IPS-18a (cell line): ENCODE results near the gene TSPAN5.

ENCODE experiments used
- H3K27ac ChIP-seq: one replicate; pipeline ENCODE4 v1.5.1; 2013; ENCODE audit warnings: low read length
- H3K27me3 ChIP-seq: one replicate; pipeline ENCODE4 v1.6.1; 2013; ENCODE audit warnings: mild to moderate bottlenecking, low read length; ENCODE audit not compliant: control insufficient read depth, insufficient read depth
- H3K36me3 ChIP-seq: one replicate; pipeline ENCODE4 v1.6.1; 2013; ENCODE audit warnings: low read depth, low read length; ENCODE audit not compliant: control insufficient read depth
- H3K4me1 ChIP-seq: one replicate; pipeline ENCODE4 v1.6.1; 2013; ENCODE audit warnings: low read depth, low read length; ENCODE audit not compliant: control insufficient read depth
- H3K4me3 ChIP-seq: one replicate; pipeline ENCODE4 v1.5.1; 2013; ENCODE audit warnings: low read length
- H3K9ac ChIP-seq: one replicate; pipeline ENCODE4 v1.6.1; 2013; ENCODE audit warnings: mild to moderate bottlenecking, low read length, moderate library complexity
- H3K9me3 ChIP-seq: one replicate; pipeline ENCODE4 v1.6.1; 2013; ENCODE audit warnings: low read depth, low read length; ENCODE audit not compliant: control insufficient read depth

TSPAN5 gene

DNA sequence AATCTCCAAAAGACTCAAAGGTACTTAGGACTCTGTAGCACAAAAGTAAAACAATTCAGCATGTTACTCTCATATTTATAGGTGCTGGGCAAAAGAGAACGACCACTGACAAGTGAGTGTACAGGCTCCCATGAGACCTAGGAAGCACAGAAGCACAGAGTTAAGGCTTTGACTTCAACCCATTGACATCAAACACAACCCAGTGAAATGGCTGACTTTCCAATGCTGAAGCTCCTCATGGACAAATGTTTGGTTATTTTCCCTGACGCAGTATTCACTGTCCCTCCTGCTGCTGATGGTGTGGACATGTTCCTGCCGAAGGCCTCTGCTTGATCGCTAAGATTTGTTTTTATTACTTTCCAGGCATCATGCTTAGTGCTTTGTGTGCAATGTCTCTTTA is 148.7 kb downstream of the TSPAN5 start:
- Histone ChIP-seq H3K27me3 (no peaks in the 10 kb centered on the region), H3K4me3 (no peak overlapping the region), H3K27ac (no peak overlapping the region), H3K9me3 (no peaks in the 10 kb centered on the region), H3K4me1 (peaks cover 12% of the 10 kb centered on the region), H3K9ac (no peak overlapping the region), H3K36me3 (no peaks in the 10 kb centered on the region)

DNA sequence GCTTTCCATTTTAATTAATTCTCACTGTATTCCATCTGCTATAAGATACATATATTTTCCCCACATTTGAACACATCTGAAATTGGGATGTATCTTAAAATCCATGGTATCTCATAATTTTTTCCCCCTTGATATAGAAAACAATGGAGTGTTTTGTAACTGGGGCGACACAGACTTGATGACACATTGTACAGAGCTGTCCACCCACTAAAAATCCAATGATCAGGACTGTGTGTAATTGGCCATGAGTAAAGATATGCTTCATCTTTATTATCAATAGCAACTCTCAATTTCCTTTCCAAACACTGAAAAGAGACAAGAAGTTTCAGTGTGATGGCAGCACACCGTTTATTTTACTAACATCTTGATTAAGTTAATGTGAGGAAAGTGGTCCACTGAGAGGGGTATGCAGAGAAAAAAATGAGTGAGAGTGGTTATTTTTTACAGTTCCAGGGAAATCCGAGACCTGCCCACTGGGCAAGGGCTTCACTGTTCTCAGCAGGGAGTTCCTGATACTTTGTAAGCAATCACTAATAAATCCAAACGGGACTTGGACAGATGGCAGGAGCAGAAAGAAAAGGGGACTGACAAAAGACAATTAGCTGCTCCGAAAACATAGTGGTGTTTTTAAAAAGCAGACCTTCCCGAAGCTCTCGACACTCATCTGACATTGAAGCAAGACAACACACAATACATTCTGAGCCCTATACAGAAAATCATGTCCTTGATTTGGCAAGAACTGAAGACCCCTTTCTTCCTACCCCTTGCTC is 149.4 kb downstream of the TSPAN5 start:
- H3K27me3 ChIP-seq: no peaks in the 10 kb centered on the region
- peaks cover 8% of the 10 kb centered on the region for H3K4me1 ChIP-seq
- H3K4me3 ChIP-seq: no peak overlapping the region
- H3K36me3 ChIP-seq: no peaks in the 10 kb centered on the region
- H3K27ac ChIP-seq: no peak overlapping the region
- no peaks in the 10 kb centered on the region for H3K9me3 ChIP-seq
- H3K9ac ChIP-seq: no peak overlapping the region

DNA sequence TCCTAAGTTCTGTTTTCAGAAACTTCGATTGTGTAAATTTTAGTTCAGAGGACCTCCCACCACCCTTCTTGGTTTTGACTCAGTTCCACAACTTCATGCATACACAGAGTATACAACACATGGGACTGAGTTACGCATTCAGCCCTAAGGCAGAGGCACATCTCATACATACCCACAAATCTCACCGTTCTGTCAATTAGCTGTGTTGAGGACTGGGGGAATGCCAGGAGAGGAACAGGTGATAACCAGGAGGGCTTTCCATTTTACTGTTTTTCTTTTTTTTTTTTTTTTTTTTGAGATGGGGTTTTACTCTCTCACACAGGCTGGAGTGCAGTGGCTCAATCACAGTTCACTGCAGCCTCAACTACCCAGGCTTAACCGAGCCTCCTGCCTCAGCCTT is 150.2 kb downstream of the TSPAN5 start:
- Histone ChIP-seq H3K9ac (no peak overlapping the region), H3K4me3 (no peak overlapping the region), H3K4me1 (peaks cover 8% of the 10 kb centered on the region), H3K27ac (no peak overlapping the region), H3K9me3 (no peaks in the 10 kb centered on the region), H3K36me3 (no peaks in the 10 kb centered on the region), H3K27me3 (no peaks in the 10 kb centered on the region)

DNA sequence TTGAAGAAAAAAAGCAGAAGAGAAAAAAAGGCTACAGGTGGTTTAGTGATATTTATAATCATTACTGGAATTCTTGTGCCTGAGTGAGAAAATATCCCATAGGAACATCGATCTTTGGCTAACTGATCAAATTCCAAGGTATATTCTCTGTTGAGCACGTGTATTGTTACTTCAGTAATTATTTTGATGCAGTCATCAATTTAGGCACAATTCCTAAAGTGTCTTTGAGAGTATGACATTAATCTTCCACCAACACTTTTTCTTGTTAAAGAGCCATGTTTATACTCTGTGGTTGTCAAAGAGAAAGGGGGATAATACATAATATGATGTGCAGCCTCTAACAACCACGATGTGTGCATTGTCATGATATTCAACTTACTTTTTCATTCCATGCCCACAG is 151.1 kb downstream of the TSPAN5 start:
- no peaks in the 10 kb centered on the region for H3K27me3 ChIP-seq
- H3K4me1 ChIP-seq: peaks cover 8% of the 10 kb centered on the region
- no peaks in the 10 kb centered on the region for H3K36me3 ChIP-seq
- H3K9ac ChIP-seq: no peak overlapping the region
- H3K27ac ChIP-seq: no peak overlapping the region
- H3K4me3 ChIP-seq: no peak overlapping the region
- no peaks in the 10 kb centered on the region for H3K9me3 ChIP-seq

DNA sequence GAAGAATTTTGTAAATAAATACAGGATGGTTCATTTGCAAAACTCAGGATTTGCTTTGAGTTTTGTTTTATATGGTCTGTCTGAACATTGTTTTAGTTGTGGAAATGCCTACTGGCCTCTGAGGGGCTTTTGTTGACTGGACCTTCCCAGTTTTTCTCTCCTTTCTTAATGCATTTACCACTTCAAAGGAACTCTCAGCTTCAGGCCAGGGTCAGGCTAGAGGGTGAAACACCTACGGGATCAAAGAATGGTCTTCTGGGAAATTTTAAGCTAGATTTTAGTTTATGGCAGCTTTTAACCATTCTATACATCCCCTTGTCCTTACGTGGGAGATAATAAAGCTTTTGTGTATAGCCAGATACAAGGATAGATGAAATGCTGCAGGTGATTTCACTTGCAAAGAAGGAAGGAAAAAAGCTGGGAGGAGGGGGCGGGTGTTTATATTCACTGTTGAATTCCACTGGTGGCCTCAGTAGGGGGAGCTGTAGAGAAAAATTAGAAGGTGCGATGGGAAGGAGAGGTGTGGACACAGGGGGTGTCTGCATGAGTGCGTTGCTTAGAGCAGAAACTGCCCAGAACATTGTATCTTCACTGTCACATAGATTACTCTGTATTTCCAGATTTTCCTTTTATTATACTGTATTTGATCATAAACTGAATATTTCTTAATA is 151.8 kb downstream of the TSPAN5 start:
- Histone ChIP-seq H3K9ac (no peak overlapping the region), H3K9me3 (no peaks in the 10 kb centered on the region), H3K36me3 (no peaks in the 10 kb centered on the region), H3K27me3 (no peaks in the 10 kb centered on the region), H3K4me3 (no peak overlapping the region), H3K27ac (no peak overlapping the region), H3K4me1 (peaks cover 8% of the 10 kb centered on the region)

DNA sequence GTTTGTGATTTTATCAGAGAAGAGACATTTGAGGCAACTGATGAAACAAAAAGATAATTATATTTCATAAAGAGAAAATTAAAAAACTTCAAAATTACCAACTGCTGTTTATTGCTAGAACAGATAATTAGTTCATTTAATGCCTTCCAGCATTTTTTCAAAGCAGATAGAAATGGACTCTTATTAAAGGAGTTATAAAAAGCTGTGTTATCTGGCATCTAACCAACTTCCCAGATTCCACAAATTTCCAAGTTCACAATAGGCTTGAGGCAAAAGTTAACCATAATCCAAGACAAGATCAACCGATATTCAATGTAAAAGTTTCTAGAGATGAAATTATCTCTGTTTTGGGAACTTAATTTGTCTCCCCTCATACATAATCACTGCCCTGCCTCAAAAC is 152.4 kb downstream of the TSPAN5 start:
- Histone ChIP-seq H3K27me3 (no peaks in the 10 kb centered on the region), H3K4me1 (peaks cover 8% of the 10 kb centered on the region), H3K27ac (no peak overlapping the region), H3K9me3 (no peaks in the 10 kb centered on the region), H3K36me3 (no peaks in the 10 kb centered on the region), H3K4me3 (no peak overlapping the region), H3K9ac (no peak overlapping the region)

DNA sequence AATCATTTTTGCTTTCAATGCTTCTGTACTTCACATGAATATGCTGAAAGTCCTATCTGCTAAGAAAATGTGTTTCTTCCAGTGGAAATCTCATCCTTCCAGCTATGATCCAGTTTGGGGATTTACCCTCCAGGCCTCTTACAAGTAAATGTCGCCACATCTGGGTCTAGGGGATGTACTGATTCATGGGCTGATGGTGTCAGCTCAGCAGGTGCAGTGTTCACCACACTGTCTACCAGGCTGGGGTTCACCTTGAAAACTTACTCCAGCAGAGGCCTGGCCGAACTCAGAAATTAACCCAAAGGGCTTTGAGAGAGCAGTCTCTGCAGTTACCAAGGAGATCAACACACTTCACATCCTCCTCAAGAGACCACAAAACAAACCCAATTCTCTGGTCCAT is 154.3 kb downstream of the TSPAN5 start:
- H3K9me3 ChIP-seq: no peaks in the 10 kb centered on the region
- H3K9ac ChIP-seq: no peak overlapping the region
- H3K4me1 ChIP-seq: peaks cover 8% of the 10 kb centered on the region
- no peak overlapping the region for H3K4me3 ChIP-seq
- H3K27me3 ChIP-seq: no peaks in the 10 kb centered on the region
- no peaks in the 10 kb centered on the region for H3K36me3 ChIP-seq
- no peak overlapping the region for H3K27ac ChIP-seq

DNA sequence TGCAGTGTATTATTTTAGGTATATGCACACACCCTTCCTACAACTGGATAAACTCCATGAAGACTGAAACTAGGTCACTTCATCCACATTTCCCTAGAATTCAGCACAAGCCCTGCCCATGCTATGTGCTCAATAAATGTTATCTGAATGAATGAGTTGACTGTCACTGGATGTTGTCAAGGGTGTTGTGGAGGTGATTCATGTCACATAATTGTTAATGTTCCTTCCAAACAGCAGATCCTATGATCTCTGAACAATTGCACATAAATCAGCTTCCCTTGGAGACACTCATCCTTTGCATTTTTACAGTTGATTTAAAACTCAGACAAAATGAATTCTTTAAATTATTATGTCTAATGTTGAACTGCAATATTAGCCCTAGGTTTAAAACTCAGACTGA is 154.7 kb downstream of the TSPAN5 start:
- Histone ChIP-seq H3K4me1 (peaks cover 11% of the 10 kb centered on the region), H3K27ac (no peak overlapping the region)

DNA sequence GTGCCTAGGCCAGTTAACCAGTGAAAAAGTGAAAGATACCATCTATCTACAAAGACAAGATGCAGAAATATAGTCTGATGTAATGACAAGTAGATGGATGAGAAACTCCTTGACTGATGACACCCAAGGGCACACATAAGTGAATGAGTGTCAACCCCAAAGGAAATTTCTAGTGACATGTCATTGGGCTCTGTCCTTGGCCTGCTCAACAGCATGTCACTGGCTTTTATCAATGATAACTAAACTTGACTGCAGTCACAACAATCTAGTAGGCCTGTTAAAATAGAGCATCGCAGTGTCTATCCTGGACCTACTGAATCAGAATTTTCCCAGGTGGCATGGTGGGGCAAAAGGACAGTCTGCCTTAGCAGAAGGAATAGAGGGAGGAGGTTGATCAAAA is 155.8 kb downstream of the TSPAN5 start:
- no peaks in the 10 kb centered on the region for H3K36me3 ChIP-seq
- no peaks in the 10 kb centered on the region for H3K9me3 ChIP-seq
- peaks cover 11% of the 10 kb centered on the region for H3K4me1 ChIP-seq
- no peak overlapping the region for H3K9ac ChIP-seq
- no peaks in the 10 kb centered on the region for H3K27me3 ChIP-seq
- no peak overlapping the region for H3K4me3 ChIP-seq
- no peak overlapping the region for H3K27ac ChIP-seq

More for the DNA sequence above, 154.7 kb downstream of the TSPAN5 start:
- H3K9ac ChIP-seq: no peak overlapping the region
- H3K27me3 ChIP-seq: no peaks in the 10 kb centered on the region
- no peaks in the 10 kb centered on the region for H3K36me3 ChIP-seq
- no peak overlapping the region for H3K4me3 ChIP-seq
- no peaks in the 10 kb centered on the region for H3K9me3 ChIP-seq

DNA sequence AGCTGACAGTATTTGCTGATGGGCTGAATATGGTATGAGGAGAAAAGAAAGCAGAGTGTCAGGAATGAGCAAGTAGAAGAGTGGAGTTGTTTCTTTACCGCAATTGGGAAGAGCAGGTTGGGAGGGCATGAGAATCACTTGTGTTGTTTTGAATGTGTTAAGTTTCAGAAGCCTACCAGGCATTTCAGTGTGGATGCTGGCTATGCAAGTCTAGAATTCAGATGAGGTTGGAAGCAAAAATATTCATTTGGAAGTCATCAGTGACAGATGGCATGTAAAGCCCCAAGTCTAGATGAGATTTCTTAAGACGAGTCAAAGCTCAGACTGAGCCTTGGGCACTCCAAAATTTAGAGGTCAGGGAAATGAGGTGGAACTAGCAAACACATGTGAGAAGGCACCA is 156.4 kb downstream of the TSPAN5 start:
- Histone ChIP-seq H3K36me3 (no peaks in the 10 kb centered on the region), H3K27me3 (no peaks in the 10 kb centered on the region), H3K27ac (no peak overlapping the region)

DNA sequence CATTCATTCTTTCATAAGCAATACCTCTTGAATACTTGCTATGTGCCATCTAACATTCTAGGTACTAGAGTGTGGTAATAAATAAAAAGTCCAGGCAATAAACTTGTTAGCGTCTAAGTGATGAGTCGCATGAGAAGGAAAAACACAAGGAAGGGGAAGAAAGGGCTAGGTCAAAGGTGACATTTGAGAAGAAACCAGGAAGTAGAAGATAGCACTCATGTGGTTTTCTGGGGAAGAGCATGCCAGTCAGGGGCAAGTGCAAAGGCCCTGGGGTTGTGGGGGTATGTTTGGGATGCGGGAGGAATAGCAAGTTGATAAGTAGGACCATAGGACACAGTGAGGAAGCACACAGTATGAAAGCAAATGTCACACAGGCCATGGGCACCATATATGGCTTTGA is 157.0 kb downstream of the TSPAN5 start:
- no peaks in the 10 kb centered on the region for H3K9me3 ChIP-seq
- H3K27ac ChIP-seq: no peak overlapping the region
- no peaks in the 10 kb centered on the region for H3K36me3 ChIP-seq
- peaks cover 8% of the 10 kb centered on the region for H3K4me1 ChIP-seq
- no peaks in the 10 kb centered on the region for H3K27me3 ChIP-seq
- H3K4me3 ChIP-seq: no peak overlapping the region
- no peak overlapping the region for H3K9ac ChIP-seq

More for the DNA sequence above, 156.4 kb downstream of the TSPAN5 start:
- Histone ChIP-seq H3K4me1 (peaks cover 11% of the 10 kb centered on the region), H3K4me3 (no peak overlapping the region), H3K9me3 (no peaks in the 10 kb centered on the region), H3K9ac (no peak overlapping the region)

DNA sequence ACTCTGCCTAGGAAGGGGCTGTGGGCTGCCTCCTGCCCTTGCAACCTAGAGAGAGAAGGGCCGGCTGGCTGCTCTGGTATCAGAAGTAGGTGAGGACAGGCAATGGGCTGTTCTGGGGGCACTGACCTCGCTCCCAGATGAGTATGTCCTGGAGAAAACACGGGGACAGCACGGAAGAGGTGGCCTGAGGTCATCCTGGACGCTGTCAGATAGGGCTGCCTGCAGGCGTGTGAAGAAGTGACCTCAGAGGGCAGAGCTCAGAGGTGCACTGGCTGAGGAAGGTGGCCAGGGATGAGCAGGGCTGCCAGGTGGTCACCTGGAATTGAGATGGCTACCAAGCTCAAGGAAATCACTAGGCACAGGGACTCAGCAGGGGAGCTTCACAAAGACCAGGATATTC is 159.6 kb downstream of the TSPAN5 start:
- no peaks in the 10 kb centered on the region for H3K27me3 ChIP-seq
- H3K9ac ChIP-seq: no peak overlapping the region
- no peaks in the 10 kb centered on the region for H3K9me3 ChIP-seq
- H3K36me3 ChIP-seq: no peaks in the 10 kb centered on the region
- no peak overlapping the region for H3K4me3 ChIP-seq
- H3K27ac ChIP-seq: no peak overlapping the region
- peaks cover 4% of the 10 kb centered on the region for H3K4me1 ChIP-seq
